ENCODE results near the gene PDE7B. TPM values are rescaled to one million over a fixed set of nuclear protein-coding genes. Genes with fewer than 3 reads are reported as not detected.

PDE7B gene
- total and polyA plus RNA-seq, 2 of the 13 experiments (the other 11 are each of a cell fraction or from before 2014, with no cell fraction given): not detected

- TF ChIP-seq ZNF709 (CRISPR knock-in tag; IDR thresholded peaks at IDR 0.05) (no peak), RAD21 (CRISPR knock-in tag; IDR thresholded peaks at IDR 0.05) (no peak), ZNF253 (CRISPR knock-in tag; IDR thresholded peaks at IDR 0.05; ENCODE audit: borderline replicate concordance) (no peak), ZNF280D (CRISPR knock-in tag; IDR thresholded peaks at IDR 0.05) (no peak), MXI1 (IDR thresholded peaks at IDR 0.05; ENCODE audit: borderline replicate concordance, low read depth, low read length) (no peak), HDAC2 (CRISPR knock-in tag; IDR thresholded peaks at IDR 0.05) (no peak), CENPX (CRISPR knock-in tag; IDR thresholded peaks at IDR 0.05) (no peak)
Measured at GRCh38 chr6:136087986-136088385, 236.5 kb downstream of the PDE7B start (continued).

GRCh38 chr6:136088693-136089092 lies 237.2 kb downstream of the PDE7B start:
- Histone ChIP-seq H3K9ac (ENCODE audit: insufficient read depth, low read depth, low read length) (no peak overlapping the region), H3K27ac (ENCODE audit: extremely low read length, insufficient read depth, low read length) (no peak overlapping the region), H3K79me2 (ENCODE audit: insufficient read depth, low read length) (no peaks in the 10 kb centered on the region), H3K4me2 (ENCODE audit: low read depth, low read length) (no peak overlapping the region), H3K4me3 (replicated peaks in 1 of 3; ENCODE audit: insufficient read depth in 1 of 3, low read depth in 2 of 3, low read length in 3 of 3) (no peak overlapping the region), H2AFZ (ENCODE audit: low read length) (no peak overlapping the region), H3K4me1 (ENCODE audit: insufficient read depth, low read length) (peaks cover 15% of the 10 kb centered on the region), H3K27me3 (ENCODE audit: control insufficient read depth in 1 of 2, insufficient read depth in 2 of 2, low read length in 2 of 2) (no peaks in the 10 kb centered on the region), H3K9me3 (ENCODE audit: low read length) (no peaks in the 10 kb centered on the region), H4K20me1 (ENCODE audit: insufficient read depth, low read length) (no peaks in the 10 kb centered on the region), H3K36me3 (replicated peaks in 1 of 2; ENCODE audit: control insufficient read depth in 1 of 2, insufficient read depth in 2 of 2, low read length in 2 of 2) (no peaks in the 10 kb centered on the region)
- ChIA-PET POLR2A (no interaction called here), CTCF (ENCODE audit: low intra/inter-chr PET ratio, low total read pairs) (no interaction called here)
- no peak for ATAC-seq
- BruUV-seq (replicated peaks): no TSS peak
- no peak for FAIRE-seq
- DNase-seq (ENCODE audit: low spot score): no peak
- 21% methylated on average over 5 of the region's 5 CpGs for WGBS (ENCODE audit: low lambda C conversion rate)
- intact Hi-C loops (cut with micrococcal nuclease; ENCODE audit: unreplicated experiment): no loop called here
- in situ Hi-C loops (cut with HindIII; ENCODE audit: extremely low pct_ligation_motif_present, low pct_unique_long_range_greater_than_20kb): no loop called here
- TF ChIP-seq ZFP41 (CRISPR knock-in tag; IDR thresholded peaks at IDR 0.05; ENCODE audit: borderline replicate concordance) (no peak), ZBTB7A (CRISPR knock-in tag; IDR thresholded peaks at IDR 0.05) (no peak), PRDM15 (CRISPR knock-in tag; IDR thresholded peaks at IDR 0.05) (no peak), SMARCE1 (IDR thresholded peaks at IDR 0.05; ENCODE audit: borderline replicate concordance) (no peak), ZNF17 (CRISPR knock-in tag; IDR thresholded peaks at IDR 0.05) (no peak)
- TF ChIP-seq, protein P1, sequence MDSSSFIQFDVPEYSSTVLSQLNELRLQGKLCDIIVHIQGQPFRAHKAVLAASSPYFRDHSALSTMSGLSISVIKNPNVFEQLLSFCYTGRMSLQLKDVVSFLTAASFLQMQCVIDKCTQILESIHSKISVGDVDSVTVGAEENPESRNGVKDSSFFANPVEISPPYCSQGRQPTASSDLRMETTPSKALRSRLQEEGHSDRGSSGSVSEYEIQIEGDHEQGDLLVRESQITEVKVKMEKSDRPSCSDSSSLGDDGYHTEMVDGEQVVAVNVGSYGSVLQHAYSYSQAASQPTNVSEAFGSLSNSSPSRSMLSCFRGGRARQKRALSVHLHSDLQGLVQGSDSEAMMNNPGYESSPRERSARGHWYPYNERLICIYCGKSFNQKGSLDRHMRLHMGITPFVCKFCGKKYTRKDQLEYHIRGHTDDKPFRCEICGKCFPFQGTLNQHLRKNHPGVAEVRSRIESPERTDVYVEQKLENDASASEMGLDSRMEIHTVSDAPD (CRISPR knock-in tag; IDR thresholded peaks at IDR 0.05): no peak
